NCI-H345 (cell line): ENCODE measurements around the gene UBE2G1.
"Not testable (repeated sequence)": the region's sequence is repeated elsewhere in the genome, so short reads cannot be mapped to it uniquely, and the experiment has no call there.

Source experiments
- DNase-seq: peaks from one replicate; lab custom pipeline; 2025; lab: John Stamatoyannopoulos, UW

Gene UBE2G1

GRCh38 chr17:4375039-4375748 is 8.7 kb upstream of the UBE2G1 start:
- DNase-seq: no peak

GRCh38 chr17:4369557-4370230 is 3.2 kb upstream of the UBE2G1 start:
- no peak for DNase-seq

- DNase-seq: no peak
Measured at GRCh38 chr17:4368341-4368740, 1.9 kb upstream of the UBE2G1 start.

GRCh38 chr17:4367177-4367576 is 702 bp upstream of the UBE2G1 start:
- not testable (repeated sequence) for DNase-seq

GRCh38 chr17:4365628-4366326 is 698 bp downstream of the UBE2G1 start:
- no peak for DNase-seq

- DNase-seq: peak; percentile 84
Measured at GRCh38 chr17:4365103-4365627, 1.3 kb downstream of the UBE2G1 start.

- no peak for DNase-seq
Measured at GRCh38 chr17:4364622-4365041, 1.8 kb downstream of the UBE2G1 start.

GRCh38 chr17:4362141-4362540 is 4.3 kb downstream of the UBE2G1 start:
- no peak for DNase-seq

- DNase-seq: no peak
Measured at GRCh38 chr17:4358154-4358553, 8.3 kb downstream of the UBE2G1 start.

GRCh38 chr17:4357671-4358070 is 8.8 kb downstream of the UBE2G1 start:
- no peak for DNase-seq

GRCh38 chr17:4357030-4357628 is 9.3 kb downstream of the UBE2G1 start:
- DNase-seq: no peak

- no peak for DNase-seq
Measured at GRCh38 chr17:4354862-4355514, 11.5 kb downstream of the UBE2G1 start.

- no peak for DNase-seq
Measured at GRCh38 chr17:4354206-4354605, 12.3 kb downstream of the UBE2G1 start.

GRCh38 chr17:4350214-4350613 is 16.3 kb downstream of the UBE2G1 start:
- not testable (repeated sequence) for DNase-seq

GRCh38 chr17:4345581-4346252 is 20.8 kb downstream of the UBE2G1 start:
- no peak for DNase-seq

- DNase-seq: no peak
Measured at GRCh38 chr17:4344926-4345325, 21.5 kb downstream of the UBE2G1 start.

GRCh38 chr17:4342535-4342934 is 23.9 kb downstream of the UBE2G1 start:
- DNase-seq: no peak

- no peak for DNase-seq
Measured at GRCh38 chr17:4341616-4341977, 24.9 kb downstream of the UBE2G1 start.

- DNase-seq: no peak
Measured at GRCh38 chr17:4340914-4341615, 25.4 kb downstream of the UBE2G1 start.

GRCh38 chr17:4334776-4335584 is 31.5 kb downstream of the UBE2G1 start:
- DNase-seq: no peak
